Dedifferentiated amniotic fluid mesenchymal stem cell (primary cell): Measurements from ENCODE around the gene GAB3.
"Not testable (repeated sequence)": the region's sequence is repeated elsewhere in the genome, so short reads cannot be mapped to it uniquely, and the experiment has no call there.

ENCODE experiments used
- DNase-seq: peaks from one replicate; pipeline ENCODE4 v3.0.0-alpha.2; 2016; ENCODE audit errors: extremely low spot score

Gene GAB3

DNA sequence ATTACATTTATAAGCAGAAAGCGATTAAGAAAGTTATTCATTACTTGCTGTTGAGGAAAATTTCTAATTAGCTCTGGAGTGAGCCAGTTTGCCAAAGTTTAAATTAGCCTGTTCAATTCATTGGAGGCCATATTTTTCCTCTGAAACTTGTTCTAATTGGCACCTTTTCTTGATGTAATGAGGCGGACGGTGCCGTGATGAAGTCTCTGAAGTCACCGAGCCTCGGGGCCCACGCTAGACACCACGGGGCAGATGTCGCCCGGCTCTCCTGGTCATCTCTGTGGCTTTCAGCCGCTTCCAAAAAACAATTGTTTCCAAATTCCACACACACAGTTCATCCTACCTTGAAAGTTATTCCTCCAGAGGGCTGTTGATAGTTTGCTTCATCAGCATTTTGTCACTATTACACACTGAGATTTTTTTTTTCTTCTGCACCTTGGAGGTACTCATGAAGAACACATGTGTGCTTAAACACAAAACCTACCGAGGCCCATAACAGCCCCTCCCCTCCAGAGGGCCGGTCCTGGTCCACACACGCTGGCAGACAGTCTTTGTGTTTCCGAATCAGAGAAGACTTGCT, 93.6 kb downstream of the GAB3 start:
- DNase-seq = no peak

DNA sequence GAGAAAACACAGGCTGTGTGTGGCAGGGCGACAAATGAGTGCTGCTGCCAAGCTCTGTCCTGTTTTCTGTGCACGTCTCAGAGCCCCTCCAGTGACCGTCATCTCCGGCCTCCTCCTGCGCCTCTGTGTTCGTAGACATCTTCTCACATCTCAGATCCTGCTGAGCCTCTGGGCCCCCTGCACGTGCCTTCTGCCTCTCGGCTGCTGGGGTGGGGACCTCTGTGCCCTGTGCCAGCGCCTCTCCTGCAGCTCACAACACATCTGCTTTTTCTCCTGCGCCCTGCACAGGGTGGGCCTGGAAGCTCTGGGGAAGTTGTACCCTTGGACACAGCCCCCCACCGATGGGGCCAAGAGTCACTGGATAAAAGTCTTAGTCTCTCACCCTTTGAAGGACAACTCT, 95.1 kb downstream of the GAB3 start:
- no peak for DNase-seq

DNA sequence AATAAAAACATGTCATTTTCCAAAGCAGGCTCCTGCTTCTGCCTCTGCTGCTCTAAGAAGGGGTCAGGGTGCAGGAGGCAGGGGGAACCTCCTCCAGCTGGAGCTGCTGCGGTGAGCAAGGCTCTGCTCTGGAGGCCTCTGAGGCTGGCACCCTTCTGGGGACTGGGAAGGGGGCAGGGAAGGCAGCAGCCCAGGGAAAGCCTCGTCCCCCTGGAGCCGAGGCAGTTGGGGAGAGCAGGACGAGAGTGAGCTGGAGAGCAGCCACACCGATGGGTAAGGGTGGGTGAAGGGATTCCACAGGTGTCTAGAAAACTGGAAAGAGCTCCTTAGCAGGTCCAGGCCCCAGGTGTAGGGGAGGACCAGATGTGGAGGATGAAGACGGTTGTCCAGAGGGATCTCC, 95.5 kb downstream of the GAB3 start:
- no peak for DNase-seq

DNA sequence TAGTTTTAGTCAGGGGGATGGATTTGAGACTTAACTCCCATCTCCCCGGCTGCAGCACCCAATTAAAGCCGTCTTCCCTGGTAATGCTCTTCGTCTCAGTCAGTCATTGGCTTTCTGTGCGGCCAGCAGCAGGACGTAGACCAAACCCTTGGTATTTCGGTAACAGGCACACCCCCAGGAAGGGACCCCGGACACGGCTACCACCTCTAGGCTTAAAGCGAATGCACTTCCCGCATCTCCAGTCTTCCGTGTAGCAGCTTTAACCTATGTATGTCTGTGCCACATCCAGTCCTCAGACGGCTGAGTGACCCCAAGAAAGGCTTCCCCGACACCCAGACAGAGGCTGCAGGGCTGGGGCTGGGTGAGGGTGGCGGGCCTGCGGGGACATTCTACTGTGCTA, 96.0 kb downstream of the GAB3 start:
- no peak for DNase-seq

DNA sequence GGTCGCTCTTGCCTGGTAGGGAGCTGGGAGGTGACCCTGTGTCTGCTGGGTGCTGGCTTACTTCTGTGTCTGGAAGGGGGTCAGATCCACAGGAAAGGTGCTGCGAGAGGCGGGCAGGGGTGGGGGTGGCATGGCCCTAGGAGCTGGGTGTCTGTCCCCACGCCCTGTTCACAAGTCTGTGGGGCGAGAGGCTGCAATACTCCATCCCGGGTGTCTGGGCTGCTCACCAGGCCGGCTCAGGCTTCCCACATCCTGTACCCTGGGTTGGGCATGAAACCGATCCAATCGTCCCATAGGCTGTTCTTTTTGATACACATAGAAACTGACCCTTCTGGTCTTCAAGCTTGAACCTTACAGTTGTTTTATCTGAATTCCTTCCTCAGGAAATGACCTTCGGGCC, 96.5 kb downstream of the GAB3 start:
- no peak for DNase-seq

DNA sequence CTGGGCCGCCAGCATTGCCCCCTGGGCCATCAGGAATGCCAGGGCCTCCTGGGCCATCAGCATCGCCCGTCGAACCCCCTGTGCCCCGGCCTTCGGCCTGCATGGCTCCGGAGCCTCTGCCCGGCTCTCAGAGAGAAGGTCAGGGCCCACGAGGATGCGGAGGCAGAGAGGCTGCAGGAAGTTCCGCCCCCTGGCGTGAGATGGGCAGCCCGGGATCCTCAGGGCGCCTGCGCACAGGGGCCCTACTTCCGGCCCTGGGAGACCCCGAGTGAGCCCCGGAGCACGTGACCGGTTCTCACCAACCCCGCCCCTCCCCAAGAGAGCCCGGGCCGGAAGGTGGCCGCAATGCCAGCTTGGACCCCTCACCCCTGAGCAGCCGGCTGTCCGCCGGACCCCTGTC, 97.5 kb downstream of the GAB3 start, which contains the start of gene CTAG2:
CTAG2 (minus strand) TSS at position 167 of the 400 bp plus-strand sequence; CDS start at position 103, 64 bp downstream.
- not testable (repeated sequence) for DNase-seq

DNA sequence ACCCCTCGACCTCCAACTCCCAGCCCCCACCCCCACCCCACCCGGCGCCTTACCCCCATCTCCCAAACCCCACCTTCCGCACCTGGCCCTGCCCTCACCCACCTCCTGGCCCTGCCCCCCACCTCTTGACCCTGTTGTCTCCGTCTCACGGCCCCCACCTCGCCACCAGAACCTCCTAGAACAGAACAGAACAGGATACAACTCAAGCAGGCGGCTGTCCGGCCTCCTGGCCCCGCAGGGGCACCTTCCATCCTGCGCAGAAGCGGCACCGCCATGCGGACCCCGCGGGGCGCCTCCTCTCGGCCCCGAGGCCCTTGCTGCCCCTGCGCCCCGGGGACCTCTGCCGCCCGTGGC, 97.9 kb downstream of the GAB3 start:
- no peak for DNase-seq

DNA sequence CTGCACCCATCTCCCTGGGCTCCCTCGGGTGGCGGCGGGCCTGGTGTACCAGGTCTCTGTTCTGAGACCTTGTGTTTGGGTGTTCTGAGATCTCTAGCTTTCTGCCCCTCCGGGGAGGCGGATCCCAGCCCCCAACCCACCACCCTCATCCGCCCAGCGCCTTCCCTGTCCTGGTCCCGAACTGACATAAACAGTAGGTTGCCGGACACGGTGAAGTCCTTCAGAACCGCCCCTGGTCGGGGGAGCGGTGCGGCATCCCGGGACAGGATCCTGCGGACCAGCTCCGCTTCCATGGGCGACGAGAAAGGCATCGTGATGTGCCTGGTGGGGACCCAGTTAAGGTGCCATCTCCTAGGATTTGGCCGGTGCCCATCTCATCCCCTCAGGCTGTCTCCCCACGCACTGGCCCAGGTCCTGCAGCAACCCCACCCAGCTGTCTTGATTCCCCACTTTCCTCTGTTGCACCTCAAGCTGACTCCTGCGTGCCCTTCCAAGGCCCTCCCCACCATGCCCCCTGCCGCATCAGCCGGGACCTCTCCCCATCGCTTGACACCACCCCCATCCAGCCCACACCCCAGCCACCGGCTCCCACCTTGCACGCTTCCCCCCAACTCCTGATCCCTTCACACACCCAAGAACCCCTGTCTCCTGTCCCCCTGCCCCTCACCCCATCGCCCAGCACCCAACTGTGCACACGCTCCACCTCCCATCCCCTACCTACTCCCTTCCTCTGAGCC, 98.4 kb downstream of the GAB3 start:
- no peak for DNase-seq

DNA sequence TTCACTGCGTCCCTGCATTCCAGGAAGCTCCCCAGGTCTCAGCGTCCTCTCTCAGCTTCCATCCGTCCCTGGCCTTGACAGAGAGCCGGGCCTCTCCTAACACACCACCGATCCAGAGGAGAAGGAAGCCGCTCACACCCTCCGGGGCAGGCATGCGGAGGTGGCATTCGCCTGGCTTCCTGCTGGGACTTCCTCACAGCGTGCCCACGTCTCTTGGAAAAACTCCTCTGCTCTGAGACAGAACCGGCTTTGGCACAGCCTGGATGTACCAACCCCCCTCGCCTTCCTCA, 100.7 kb downstream of the GAB3 start:
- no peak for DNase-seq

DNA sequence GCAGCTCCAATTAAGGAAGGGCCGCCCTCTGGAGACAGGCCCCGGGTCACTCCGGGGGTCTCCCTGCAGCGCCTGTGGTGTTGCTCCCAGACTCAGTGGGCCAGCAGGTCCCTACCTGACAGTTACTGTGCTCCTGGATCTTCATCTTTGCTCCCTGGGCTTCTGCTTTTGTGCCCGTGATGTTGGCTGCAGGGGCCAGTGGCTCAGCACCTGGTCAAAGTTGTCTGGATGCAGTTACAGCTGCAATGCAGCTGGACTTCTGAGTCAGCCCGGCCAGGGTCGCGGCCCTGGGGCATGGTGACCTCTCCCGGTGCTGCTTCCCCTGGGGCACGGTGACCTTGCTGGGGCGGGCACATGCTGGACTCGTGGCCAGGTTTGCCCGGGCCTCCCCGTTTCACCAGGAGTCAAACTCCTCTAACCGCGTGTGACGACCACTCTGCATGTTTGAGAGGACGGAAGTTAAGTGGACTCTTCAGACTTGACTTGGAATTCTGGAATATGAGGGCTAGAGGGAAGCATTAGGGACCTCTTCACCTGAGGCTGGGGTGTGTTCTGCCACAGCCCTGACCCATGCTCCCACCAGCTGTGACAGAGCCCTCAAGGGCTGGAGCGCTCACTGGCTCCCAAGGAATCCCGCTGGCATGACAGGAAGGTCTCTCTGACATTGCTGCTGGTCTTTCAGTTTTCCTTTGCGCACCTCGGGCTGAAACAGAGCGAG, 101.2 kb downstream of the GAB3 start:
- no peak for DNase-seq

DNA sequence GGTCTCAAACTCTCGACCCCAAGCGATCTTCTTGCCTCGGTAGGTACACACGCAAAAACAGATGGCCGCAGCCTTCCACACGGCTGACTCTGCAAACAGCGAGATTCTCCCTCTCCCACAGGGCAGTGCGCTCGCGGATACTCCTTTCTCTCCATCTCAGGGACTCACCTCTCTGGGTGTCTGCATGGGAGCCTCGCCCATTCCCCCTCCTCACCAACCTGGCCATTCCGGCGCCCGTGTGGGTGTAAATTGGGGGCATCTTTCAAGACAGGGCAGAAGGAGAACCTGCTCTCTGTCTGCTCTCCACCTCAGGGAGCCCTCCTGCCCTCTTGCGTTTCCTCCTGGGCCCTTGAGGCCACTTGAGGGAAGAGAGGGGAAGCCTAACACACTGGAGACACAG, 101.9 kb downstream of the GAB3 start:
- DNase-seq = no peak

DNA sequence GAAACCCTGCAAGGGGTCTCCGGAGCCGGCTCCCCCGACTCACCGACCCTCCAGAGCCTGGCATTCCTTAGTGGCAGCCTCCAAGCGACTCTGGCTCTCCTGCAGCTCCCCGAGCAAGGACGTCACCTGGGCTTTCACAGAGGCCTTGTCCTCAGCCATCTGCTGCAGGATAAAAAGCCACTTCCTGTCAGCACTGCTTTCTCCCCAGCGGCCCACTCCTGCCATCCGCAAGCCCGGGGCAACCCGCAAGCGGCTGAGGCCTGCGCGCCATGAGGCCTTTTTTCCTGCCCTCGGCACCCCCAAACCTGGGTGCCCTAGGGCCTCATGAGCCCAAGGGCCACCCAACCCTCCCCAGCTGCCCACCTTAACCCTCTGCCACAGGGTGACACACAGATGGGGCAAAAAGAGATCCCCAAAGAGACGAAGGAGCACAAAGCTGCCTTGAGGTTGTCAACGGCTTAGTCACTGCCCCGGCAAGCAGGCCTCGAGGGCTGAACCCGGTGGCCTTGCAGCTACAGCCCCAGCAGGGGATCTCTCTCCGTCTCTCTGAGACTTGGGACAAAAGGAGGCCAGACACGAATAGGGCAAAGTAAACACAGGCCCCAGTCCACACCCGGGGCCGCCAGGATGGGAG, 105.0 kb downstream of the GAB3 start:
- DNase-seq = not testable (repeated sequence)

DNA sequence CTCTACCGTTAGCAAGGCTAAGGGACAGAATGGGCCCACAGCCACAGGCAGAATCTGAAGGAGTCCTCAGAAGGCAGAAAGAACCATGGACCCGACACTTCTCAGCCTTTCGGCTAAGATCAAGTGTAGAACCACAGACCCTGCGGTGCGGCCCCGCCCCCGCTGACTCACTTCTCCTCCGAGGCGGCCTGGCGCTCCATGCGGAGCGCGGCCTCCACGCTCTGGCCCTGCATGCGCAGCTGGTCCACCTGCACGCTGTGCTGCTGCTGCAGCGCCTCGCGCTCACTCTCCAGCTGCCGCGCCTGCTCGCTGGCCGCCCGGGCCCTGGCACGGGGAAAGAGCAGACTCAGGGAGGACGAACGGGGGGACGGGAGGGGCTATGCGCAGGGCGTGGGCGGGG, 107.2 kb downstream of the GAB3 start:
- DNase-seq = not testable (repeated sequence)

DNA sequence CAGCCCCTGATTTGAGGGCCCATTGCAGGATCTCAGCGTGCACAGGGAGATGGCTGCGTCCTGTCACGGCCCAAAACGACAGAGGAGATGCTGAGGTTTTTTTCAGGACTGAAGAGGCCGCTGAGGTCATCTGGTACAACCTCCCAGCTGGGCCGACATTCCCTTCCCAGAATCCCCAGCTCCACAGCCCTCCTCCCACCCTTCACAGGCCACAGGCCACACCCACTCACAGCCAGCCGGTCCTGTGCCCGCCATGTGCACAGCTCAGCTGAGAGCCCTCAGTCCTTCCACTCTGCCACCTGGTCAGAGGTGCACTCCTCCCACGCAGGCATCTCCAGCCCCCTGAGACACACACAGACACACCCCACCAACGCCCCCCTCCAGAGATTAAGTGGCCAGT, 109.1 kb downstream of the GAB3 start:
- DNase-seq = not testable (repeated sequence)

DNA sequence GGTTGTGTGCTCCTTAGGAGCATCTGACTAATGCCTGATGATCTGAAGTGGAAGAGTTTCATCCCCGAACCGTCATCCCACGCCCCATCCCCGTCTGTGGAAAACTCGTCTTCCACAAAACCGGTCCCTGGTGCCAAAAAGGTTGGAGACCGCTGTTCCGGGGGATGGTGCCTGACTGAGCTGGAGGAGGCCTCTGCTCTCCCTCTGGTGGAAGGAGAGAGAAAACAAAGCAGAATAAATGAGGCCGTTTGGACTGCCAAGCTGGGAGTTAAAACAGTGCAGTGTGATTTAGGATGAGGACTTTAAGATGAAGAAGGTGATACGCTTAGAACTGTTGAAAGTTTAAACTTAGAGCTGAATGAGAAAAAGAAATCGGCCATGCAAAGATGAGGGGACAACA, 117.2 kb downstream of the GAB3 start:
- not testable (repeated sequence) for DNase-seq

DNA sequence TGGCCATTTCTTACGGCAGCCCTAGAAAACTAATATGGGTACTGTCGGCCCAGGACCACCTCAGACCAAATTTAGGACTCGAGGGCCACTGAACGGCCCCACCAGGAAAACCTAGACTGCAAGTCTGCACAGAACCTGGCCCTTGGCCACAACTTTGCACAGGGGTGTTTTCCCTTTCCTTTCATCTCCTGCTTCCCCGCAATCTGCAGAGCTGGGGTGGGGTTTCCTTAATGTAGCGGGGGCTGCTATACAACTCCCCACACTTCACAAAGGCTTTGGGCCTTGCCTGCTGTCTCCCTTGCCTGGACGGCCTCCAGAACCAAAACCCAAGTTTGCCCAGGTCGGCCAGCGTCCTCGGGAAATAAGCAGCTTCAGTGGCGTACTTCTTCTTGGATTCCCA, 119.9 kb downstream of the GAB3 start:
- DNase-seq = not testable (repeated sequence)

DNA sequence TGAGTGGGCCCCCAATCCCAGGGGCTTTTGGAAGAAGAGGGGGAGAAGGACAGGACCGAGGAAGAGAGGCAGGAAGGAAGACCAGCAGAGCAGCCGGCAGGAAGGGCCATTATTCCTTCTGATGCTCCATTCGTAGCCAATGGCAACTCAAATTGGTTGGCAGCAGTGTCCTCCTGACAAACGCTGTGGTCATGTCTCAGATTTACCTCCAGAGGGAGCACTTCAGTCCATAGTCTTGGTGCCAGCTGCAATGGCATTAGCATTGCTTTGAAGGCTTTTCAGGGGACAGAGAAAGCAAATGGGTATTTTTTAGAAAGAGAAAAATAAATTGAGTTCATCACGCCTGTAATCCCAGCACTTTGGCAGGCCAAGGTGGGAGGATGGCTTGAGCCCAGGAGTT, 121.9 kb downstream of the GAB3 start:
- DNase-seq = not testable (repeated sequence)
